Measurements from ENCODE around the gene LAMTOR4. TPM values are rescaled to one million over a fixed set of nuclear protein-coding genes. Genes with fewer than 3 reads are reported as not detected.

LAMTOR4 gene
- total and polyA plus RNA-seq, 2 of the 13 experiments (the other 11 are each of a cell fraction or from before 2014, with no cell fraction given), result 115 to 118 TPM

DNA sequence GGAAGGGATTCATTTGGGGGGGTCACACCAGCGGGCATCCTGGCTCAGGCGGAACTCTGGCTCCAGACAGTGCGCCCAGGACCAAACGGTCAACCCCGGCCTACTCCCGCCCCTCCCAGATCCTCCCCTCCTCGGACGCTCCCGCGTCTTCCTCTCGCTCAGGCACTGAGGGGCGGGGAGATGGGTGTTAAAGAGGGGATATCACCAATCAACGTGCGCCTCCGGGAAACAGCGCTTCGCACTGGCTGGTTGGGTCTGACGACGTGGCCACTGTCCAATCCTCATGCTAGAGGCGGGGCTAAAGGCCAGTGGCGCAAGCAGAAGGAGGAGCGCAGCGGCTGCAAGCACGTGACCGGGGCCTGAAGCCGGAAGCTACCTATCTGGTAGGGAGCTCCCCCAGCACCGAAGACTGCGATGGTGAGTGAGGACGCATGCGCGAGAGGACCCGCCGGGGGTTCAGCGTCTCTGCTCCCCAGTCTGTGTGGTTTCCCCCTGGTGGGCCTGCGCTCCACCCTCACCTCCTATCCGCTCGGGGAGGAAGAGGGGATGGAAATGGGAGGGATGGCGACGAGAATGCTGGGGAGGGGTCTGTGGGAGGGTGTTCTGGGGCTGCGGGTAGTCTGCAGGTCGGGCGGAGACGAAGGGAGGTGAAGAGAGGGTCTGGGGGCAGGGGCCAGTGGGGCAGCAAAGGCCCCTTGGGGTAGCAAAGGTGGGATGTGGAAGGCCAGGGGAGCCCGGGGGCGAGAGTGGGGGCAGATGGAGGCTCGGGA lies at the start of gene LAMTOR4 (continued):
- TF ChIP-seq, protein P1, sequence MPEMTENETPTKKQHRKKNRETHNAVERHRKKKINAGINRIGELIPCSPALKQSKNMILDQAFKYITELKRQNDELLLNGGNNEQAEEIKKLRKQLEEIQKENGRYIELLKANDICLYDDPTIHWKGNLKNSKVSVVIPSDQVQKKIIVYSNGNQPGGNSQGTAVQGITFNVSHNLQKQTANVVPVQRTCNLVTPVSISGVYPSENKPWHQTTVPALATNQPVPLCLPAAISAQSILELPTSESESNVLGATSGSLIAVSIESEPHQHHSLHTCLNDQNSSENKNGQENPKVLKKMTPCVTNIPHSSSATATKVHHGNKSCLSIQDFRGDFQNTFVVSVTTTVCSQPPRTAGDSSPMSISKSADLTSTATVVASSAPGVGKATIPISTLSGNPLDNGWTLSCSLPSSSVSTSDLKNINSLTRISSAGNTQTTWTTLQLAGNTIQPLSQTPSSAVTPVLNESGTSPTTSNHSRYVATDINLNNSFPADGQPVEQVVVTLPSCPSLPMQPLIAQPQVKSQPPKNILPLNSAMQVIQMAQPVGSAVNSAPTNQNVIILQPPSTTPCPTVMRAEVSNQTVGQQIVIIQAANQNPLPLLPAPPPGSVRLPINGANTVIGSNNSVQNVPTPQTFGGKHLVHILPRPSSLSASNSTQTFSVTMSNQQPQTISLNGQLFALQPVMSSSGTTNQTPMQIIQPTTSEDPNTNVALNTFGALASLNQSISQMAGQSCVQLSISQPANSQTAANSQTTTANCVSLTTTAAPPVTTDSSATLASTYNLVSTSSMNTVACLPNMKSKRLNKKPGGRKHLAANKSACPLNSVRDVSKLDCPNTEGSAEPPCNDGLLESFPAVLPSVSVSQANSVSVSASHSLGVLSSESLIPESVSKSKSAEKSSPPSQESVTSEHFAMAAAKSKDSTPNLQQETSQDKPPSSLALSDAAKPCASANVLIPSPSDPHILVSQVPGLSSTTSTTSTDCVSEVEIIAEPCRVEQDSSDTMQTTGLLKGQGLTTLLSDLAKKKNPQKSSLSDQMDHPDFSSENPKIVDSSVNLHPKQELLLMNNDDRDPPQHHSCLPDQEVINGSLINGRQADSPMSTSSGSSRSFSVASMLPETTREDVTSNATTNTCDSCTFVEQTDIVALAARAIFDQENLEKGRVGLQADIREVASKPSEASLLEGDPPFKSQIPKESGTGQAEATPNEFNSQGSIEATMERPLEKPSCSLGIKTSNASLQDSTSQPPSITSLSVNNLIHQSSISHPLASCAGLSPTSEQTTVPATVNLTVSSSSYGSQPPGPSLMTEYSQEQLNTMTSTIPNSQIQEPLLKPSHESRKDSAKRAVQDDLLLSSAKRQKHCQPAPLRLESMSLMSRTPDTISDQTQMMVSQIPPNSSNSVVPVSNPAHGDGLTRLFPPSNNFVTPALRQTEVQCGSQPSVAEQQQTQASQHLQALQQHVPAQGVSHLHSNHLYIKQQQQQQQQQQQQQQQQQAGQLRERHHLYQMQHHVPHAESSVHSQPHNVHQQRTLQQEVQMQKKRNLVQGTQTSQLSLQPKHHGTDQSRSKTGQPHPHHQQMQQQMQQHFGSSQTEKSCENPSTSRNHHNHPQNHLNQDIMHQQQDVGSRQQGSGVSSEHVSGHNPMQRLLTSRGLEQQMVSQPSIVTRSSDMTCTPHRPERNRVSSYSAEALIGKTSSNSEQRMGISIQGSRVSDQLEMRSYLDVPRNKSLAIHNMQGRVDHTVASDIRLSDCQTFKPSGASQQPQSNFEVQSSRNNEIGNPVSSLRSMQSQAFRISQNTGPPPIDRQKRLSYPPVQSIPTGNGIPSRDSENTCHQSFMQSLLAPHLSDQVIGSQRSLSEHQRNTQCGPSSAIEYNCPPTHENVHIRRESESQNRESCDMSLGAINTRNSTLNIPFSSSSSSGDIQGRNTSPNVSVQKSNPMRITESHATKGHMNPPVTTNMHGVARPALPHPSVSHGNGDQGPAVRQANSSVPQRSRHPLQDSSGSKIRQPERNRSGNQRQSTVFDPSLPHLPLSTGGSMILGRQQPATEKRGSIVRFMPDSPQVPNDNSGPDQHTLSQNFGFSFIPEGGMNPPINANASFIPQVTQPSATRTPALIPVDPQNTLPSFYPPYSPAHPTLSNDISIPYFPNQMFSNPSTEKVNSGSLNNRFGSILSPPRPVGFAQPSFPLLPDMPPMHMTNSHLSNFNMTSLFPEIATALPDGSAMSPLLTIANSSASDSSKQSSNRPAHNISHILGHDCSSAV (CRISPR knock-in tag; IDR thresholded peaks at IDR 0.05; ENCODE audit: borderline replicate concordance), result no peak
- TF ChIP-seq SMYD3 (CRISPR knock-in tag; IDR thresholded peaks at IDR 0.05) (no peak), ELF4 (CRISPR knock-in tag; IDR thresholded peaks at IDR 0.05; ENCODE audit: borderline replicate concordance) (peak; percentile 82; the same call in 1 of the 2 replicates), ZBTB3 (CRISPR knock-in tag; IDR thresholded peaks at IDR 0.05; ENCODE audit: borderline replicate concordance, low read depth) (no peak), BRD4 (CRISPR knock-in tag; IDR thresholded peaks at IDR 0.05) (no peak), CBX5 (CRISPR knock-in tag; IDR thresholded peaks at IDR 0.05; ENCODE audit: borderline replicate concordance) (peak; percentile 36; the same call in 1 of the 2 replicates), SMAD1 (CRISPR knock-in tag; IDR thresholded peaks at IDR 0.05; ENCODE audit: borderline replicate concordance, low read depth) (no peak), ZNF33B (CRISPR knock-in tag; IDR thresholded peaks at IDR 0.05) (0 out of 2 replicates have a peak, but pooled peaks have one; percentile 8), FOXK2 (IDR thresholded peaks at IDR 0.05) (no peak), MIER3 (CRISPR knock-in tag; IDR thresholded peaks at IDR 0.05; ENCODE audit: borderline replicate concordance) (peak; percentile 64; the same call in 1 of the 2 replicates), WIZ (CRISPR knock-in tag; IDR thresholded peaks at IDR 0.05) (no peak), SMAD9 (CRISPR knock-in tag; IDR thresholded peaks at IDR 0.05) (no peak), HNRNPUL1 (IDR thresholded peaks at IDR 0.05; ENCODE audit: low read depth, low read length) (no peak)
- TF ChIP-seq, protein P2, sequence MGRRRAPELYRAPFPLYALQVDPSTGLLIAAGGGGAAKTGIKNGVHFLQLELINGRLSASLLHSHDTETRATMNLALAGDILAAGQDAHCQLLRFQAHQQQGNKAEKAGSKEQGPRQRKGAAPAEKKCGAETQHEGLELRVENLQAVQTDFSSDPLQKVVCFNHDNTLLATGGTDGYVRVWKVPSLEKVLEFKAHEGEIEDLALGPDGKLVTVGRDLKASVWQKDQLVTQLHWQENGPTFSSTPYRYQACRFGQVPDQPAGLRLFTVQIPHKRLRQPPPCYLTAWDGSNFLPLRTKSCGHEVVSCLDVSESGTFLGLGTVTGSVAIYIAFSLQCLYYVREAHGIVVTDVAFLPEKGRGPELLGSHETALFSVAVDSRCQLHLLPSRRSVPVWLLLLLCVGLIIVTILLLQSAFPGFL (CRISPR knock-in tag; IDR thresholded peaks at IDR 0.05), result no peak
- TF ChIP-seq, protein P3, sequence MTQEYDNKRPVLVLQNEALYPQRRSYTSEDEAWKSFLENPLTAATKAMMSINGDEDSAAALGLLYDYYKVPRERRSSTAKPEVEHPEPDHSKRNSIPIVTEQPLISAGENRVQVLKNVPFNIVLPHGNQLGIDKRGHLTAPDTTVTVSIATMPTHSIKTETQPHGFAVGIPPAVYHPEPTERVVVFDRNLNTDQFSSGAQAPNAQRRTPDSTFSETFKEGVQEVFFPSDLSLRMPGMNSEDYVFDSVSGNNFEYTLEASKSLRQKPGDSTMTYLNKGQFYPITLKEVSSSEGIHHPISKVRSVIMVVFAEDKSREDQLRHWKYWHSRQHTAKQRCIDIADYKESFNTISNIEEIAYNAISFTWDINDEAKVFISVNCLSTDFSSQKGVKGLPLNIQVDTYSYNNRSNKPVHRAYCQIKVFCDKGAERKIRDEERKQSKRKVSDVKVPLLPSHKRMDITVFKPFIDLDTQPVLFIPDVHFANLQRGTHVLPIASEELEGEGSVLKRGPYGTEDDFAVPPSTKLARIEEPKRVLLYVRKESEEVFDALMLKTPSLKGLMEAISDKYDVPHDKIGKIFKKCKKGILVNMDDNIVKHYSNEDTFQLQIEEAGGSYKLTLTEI (CRISPR knock-in tag; conservative IDR thresholded peaks at IDR 0.05), result no peak
- TF ChIP-seq, protein P4, sequence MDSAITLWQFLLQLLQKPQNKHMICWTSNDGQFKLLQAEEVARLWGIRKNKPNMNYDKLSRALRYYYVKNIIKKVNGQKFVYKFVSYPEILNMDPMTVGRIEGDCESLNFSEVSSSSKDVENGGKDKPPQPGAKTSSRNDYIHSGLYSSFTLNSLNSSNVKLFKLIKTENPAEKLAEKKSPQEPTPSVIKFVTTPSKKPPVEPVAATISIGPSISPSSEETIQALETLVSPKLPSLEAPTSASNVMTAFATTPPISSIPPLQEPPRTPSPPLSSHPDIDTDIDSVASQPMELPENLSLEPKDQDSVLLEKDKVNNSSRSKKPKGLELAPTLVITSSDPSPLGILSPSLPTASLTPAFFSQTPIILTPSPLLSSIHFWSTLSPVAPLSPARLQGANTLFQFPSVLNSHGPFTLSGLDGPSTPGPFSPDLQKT (CRISPR knock-in tag; IDR thresholded peaks at IDR 0.05; ENCODE audit: borderline replicate concordance), result no peak
